ENCODE measurements around the gene PHLPP1.
A peak's percentile ranks its signal among the peaks of the same experiment; 100 is the strongest.
"Not testable (repeated sequence)": the region's sequence is repeated elsewhere in the genome, so short reads cannot be mapped to it uniquely, and the experiment has no call there.

PHLPP1 gene
- 14.7 to 23.1 reads per million in 2 donors for total RNA-seq

DNA sequence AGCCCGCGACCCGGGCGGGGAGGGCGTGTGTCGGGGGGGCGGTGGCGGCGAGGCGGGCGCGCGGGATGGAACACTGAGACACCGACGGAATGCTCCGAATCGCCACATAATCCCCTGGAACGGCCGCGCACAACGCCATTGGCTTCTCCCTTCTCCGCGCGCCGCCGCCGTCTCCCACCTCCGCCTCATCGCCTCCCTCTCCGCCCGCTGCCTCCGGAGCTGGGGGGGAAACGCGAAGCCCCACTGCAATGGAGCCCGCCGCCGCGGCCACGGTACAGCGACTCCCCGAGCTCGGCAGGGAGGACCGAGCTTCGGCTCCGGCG lies at the start of gene PHLPP1:
PHLPP1 (plus strand) TSS at position 106 of the 323 bp plus-strand sequence; CDS start at position 249, 143 bp downstream.
- DNase-seq, result no peak

DNA sequence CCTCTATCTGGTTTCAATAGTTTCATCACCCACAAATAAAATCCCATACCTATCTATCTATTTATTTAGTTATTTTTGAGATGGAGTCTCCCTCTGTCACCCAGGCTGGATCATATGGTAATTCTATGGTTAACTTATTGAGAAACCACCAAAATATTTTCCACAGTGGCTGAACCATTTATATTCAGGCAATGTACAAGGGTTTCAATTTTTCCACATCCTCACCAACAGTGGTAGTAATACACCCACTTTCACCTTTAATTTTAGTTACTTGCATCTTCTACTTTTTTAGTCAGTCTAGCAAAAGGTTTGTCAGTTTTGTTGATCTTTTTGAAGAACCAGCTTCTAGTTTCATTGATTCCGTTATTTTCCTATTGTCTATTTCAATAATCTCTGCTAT lies 46.1 kb upstream of the PHLPP1 start:
- DNase-seq, result no peak

DNA sequence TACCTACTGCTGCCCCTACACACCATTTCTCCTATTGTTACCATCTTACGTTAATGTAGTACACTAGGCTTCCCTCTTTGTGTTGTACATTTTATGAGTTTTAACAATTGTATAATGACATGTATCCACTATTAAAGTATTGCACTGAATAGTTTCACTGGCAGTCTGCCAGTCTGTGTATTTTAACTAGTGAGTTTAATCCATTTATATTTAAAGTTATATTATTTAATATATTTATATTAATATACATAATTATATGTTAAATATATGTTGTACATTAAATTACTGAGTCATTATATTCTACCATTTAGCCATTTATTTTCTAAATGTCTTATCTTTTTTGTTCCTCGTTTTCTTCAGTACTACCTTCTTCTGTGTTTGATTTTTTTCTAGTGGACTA lies 44.8 kb upstream of the PHLPP1 start:
- DNase-seq, result no peak

DNA sequence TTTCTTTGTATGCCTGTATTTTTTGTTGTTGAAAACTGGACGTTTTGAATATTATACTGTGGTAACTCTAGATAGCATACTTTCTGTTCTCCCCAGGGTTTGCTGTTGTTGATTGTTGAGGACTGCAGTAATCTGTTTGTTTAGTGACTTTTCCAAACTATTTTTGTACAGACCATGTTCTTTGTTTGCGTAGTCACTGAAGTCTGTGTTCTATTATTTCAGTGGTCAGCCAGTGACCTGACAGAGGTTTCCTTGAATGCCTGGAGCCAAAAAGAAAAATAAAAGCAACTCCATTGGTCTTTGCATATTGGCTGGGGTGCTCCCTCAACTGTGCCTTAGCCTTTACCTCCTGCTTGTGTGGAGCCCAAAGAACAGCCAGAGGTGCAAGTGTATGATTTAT lies 42.7 kb upstream of the PHLPP1 start:
- no peak for DNase-seq

DNA sequence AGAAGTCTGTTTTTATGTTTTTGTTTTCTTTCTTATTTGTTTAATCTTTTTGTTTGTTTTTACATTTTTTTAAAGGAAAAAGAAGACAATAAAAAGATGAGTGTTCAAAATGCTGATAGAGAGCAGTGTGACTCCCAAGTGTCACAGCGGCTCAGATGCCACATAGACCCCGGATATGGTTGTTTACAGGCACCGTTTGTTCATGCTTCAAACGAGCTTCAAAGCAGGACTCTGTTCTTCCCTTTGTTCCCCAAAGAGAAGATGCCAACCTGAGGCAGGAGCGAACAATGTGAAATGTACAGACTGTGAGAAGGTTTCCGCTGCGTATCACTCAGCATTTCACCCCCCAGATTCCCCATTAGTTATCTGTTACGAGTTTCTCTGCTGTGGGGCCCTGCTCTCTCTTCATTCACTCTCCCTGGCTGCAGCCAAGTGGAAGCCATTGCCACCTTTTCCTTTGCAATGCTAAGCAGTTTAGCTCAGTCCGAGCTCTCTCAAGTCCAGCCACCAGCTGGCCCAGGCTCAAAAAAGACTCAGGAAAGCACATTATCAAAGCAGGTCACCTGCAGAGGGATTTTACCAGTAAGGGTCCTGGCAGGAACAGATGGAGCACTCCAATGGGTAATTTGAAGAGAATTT lies 36.4 kb upstream of the PHLPP1 start:
- DNase-seq, result no peak

DNA sequence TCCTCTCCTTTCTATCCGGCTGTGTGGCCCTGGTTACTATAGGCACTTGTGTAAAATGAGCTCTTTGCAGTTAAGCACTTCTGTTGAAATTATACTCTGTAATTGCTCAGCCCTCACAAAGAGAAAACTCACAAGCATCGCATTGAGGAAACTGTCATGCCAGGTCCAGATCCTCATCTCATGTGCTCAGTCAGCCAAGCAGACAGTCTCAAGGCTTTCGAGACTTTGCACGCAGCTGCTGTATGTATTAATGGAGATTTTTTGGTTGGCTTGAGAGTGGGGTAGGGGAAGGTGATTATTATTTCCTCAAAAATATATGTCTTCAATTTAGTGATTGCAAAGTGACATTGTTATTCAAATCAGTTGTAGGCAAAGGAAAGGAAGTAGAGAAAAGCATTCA lies 33.0 kb upstream of the PHLPP1 start:
- DNase-seq, result no peak

DNA sequence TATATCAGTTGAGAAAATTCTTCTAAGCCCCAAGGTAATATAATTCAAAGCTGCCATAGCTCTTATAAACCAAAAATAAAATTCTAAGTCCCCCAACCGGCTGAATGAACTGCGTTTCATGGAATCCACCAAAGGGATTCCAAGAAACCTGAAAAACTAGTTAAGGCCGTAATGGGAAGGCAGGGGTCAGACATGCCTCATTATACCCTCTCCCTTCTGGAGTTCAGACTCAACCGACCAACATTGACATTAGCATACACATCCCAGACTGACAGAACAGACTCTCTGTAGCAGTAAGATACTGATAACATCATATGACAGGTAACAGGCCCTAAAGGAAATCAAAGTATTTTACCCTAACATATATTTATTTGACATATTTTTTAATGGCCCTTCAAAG lies 31.4 kb upstream of the PHLPP1 start:
- no peak for DNase-seq

DNA sequence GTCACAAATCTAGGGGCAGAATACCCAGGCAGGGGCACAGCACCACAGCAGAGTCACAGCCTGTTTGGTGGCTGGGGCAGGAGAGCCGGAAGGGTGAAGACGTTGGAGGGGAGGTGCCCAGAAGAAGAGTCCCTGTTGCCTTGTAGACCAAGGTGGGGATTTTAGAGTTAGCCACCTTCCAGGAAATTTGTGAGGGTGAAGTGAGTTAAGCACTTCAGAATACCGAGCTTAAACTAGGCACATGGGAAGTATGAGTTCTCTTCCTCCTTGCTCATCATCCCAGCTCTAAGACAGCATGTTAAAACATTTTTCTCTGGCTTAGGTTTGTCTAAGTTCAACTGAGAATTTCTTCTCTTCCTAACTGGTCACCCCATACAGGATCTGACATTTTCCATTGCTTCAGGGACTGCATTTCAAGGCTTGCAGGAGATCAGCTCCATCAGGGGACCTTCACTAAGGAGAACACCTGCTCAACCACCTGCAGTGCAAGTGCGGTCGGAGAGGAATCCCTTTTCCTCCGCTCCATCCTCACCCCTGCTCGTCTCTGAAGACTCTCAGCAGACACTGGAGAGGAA lies 26.5 kb upstream of the PHLPP1 start:
- DNase-seq, result no peak

DNA sequence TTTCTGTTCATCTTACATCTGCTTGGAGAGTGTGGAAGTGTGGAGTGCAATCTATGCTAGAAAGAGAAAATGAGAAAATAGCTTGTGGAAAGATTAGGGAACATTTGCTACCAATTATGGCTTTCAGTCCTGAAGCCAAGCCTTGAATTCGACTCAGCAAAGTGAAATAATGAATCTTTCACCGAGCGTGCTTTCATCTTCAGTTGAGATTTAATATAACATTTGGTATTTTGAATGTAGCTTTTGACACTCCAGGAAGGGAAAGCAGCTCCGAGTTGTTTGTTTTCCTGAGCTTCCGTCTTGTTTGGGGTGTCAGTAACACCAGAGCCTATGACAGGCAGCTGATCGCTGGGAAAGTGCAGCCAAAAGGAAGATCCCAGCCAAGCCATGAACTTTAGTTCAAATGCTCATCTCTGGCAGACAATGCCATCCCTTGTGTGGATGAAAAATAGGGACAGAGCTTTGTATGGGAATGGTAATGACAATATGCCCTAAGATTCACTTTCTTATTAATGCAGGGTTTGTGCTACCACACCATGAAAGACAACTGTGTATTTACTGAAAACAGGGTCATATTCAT lies 25.0 kb upstream of the PHLPP1 start:
- no peak for DNase-seq

DNA sequence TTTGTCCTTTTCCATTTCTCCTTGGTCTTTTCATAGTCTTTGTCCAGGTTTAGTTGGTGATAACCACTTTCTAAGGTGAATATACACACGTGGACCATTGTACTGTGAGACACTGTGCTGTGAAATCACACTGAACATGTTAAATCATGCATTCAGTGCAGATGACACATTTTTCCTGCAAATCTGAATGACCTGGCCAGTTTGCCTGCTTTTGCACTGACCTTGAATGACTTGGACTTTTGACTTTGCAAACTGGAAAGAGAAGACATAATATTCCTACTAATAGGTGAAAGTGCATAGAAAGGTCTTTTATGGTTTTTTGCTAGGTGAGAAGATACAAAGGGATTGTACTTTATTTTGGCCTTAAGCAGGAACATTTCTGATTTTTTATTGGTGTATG lies 21.7 kb upstream of the PHLPP1 start:
- DNase-seq, result no peak

DNA sequence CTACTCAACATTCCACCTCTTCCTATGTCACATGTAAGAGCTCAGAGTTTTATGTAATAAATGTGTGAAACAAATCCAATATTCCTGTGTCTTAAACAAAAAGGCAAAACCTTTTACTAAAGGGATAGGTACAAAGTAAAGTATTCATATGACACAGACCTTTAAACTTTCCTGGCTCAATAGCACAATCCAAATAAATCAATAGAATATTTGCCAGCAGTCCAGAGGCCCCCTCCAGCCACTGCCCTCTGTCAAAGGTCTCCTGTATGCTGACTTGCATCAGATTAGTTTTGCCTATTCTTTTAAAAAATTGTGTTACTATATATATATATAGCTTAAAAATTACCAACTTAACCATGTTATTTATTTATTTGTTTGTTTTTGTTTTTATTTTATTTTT lies 17.7 kb upstream of the PHLPP1 start:
- no peak for DNase-seq

DNA sequence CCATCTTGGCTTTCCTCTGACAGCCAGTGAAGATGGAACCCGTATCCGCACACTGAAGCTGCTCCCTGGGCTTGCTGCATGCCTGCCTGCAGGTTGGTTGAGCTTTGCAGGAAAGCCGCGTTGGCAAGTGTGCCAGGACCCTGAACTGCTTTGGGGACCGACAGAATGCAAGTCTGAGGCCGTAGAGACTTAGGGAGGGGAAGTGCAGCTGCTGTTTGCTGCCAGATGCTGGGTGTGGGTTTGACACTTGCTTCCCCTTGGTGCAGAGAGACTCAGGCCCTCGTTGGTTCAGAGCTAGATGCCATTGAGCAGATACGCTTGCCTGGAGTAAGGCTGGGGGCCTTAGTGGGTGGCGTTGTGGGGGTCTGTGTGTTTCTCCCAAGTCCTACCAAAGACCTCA lies 13.1 kb upstream of the PHLPP1 start:
- no peak for DNase-seq

DNA sequence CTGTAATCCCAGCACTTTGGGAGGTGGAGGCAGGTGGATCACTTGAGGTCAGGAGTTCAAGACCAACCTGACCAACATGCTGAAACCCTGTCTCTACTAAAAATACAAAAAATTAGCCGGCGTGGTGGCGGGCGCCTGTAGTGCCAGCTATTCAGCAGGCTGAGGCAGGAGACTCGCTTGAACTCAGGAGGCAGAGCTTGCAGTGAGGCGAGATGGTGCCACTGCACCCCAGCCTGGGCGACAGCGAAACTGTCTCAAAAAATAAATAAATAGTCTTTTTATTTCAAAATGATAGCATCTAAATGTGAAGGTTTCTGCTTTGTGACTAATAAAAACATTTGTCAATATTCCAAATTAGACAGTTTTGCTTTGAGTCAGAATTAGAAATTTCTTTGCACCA lies 8.5 kb upstream of the PHLPP1 start:
- DNase-seq, result not testable (repeated sequence)

DNA sequence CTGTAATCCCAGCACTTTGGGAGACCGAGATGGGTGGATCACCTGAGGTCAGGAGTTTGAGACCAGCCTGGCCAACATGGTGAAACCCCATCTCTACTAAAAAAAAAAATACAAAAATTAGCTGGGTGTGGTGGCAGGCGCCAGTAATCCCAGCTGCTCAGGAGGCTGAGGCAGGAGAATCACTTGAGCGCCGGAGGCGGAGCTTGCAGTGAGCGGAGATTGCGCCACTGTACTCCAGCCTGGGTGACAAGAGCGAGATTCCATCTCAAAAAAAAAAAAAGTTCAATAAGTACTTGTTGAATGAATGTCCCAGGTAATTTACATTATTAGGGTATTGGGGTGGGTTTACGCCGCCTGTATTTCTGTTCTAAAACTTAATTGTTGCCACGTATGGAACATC lies 5.4 kb upstream of the PHLPP1 start:
- not testable (repeated sequence) for DNase-seq

DNA sequence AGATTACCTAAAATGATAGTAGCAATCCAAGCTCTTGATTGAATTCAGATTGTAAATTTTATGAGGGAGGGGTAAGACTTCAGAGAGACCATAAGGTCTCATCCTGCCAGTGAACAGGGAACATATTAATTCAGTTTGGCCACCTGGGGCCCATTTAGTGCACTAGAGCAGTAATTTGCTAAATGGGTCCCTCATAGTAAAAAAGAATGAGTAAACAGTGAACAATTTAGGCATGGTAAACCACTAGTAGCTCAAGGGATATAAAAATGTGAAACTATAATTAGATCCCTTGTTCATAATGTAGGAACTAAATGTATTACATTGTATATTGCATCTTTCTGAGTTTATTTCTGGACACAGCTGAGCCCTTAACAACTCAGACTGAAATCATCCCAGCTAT lies 4.9 kb upstream of the PHLPP1 start:
- no peak for DNase-seq

DNA sequence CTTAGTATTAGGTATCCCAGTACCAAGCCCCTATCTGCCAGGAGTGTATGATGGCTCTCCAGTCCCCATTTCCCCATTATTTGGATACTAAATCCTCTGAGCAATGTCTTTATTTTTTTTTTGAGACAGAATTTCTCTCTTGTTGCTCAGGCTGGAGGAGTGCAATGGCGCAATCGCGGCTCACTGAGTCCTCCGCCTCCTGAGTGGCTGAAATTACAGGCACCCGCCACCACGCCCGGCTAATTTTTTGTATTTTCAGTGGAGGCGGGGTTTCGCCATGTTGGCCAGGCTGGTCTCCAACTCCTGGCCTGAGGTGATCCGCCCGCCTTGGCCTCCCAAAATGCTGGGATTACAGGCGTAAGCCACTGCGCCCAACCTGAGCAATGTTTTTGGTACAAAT lies 3.6 kb upstream of the PHLPP1 start:
- DNase-seq, result no peak

DNA sequence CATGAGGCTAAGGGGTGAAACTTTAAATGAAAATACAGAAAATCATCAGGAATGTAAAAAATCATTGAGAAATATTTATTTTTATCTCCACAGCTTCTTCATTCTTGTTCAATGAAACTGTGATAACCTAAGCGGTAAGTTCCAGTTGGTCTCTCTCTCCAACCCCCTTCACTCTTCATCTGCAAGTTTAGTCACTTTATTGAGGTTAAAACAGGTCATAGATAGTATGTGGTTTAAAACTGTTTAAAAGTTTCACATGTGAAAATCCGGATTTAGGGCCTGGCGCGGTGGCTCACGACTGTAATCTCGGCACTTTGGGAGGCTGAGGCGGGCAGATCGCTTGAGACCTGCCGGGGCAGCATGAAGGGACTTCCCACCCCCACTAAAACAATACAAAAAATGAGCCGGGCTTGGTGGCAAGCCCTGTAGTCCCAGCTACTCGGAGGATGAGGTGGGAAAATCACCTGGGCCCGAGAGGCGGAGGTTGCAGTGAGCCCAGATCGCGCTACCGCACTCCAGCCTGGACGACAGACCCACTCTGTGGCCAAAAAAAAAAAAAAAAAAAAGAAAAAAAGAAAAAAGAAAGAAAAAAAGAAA lies 1.6 kb upstream of the PHLPP1 start:
- no peak for DNase-seq

DNA sequence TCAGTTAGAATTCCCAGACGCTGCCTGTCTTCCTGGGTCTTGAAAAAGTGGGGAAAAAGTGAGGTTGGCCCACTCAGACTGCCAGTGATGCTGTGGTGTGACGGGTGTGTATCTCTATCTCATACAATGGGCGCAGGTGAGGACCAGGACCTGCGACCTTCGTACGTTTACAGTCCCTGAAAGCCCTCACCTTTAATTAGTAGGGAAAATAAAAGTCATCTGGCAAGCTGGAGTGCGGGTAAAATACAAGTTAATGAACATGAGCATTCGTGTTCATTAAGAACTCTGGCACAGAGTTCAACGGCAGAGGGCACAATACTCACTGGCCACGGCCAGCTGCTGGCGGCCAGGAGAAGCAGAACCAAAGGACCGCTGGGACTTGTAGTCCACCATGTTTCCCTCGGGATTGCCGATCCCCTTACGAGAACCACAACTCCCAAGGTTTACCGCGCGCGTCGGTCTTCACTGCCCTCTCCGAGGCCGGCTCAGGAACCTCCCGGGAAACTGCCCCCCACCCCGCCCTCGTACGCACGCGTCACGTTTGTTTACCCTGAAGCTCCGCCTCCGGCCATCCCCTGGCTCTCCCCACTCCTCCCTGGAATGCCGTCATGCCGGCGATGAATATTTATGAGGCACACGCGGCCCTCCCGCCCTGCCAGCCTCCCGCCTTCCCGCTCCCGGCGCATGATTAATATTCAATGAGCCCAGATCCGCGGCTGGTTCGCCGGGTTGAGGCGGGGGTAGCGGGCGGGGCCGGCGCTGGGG lies 488 bp upstream of the PHLPP1 start:
- DNase-seq, result peak; percentile 77 to 99 (median 88)

DNA sequence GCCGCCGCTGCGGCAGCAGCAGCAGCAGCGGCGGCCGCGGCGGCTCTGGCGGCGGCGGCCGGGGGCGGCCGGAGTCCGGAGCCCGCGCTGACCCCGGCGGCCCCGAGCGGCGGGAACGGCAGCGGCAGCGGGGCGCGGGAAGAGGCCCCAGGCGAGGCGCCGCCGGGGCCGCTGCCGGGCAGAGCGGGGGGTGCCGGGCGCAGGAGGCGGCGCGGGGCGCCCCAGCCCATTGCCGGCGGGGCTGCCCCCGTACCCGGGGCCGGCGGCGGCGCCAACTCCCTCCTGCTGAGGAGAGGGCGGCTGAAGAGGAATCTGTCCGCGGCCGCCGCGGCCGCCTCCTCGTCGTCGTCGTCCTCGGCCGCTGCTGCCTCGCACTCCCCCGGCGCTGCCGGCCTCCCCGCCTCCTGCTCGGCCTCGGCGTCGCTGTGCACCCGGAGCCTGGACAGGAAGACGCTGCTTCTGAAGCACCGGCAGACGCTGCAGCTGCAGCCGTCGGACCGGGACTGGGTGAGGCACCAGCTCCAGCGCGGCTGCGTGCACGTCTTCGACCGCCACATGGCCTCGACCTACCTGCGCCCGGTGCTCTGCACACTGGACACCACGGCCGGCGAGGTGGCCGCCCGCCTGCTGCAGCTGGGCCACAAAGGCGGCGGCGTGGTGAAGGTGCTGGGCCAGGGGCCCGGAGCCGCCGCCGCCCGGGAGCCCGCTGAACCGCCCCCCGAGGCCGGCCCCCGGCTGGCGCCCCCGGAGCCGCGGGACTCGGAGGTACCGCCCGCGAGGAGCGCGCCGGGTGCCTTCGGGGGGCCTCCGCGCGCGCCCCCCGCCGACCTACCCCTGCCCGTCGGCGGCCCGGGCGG lies 646 bp downstream of the PHLPP1 start:
- peak; percentile 21 to 90 (median 43) for DNase-seq

DNA sequence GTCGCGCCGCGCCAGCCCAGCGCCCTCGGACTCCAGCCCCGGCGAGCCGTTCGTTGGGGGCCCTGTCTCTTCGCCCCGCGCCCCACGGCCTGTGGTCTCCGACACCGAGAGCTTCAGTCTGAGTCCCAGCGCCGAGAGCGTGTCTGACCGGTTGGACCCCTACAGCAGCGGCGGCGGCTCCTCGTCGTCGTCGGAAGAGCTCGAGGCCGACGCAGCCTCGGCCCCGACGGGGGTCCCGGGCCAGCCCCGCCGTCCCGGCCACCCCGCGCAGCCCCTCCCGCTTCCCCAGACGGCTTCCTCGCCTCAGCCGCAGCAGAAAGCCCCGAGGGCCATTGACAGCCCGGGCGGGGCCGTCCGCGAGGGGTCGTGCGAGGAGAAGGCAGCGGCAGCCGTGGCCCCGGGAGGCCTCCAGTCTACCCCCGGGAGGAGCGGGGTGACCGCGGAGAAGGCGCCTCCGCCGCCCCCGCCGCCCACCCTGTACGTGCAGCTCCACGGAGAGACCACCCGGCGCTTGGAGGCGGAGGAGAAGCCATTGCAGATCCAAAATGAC lies 1.4 kb downstream of the PHLPP1 start:
- DNase-seq, result peak in 4 of 5 experiments; percentile 23 to 71 (median 45)

DNA sequence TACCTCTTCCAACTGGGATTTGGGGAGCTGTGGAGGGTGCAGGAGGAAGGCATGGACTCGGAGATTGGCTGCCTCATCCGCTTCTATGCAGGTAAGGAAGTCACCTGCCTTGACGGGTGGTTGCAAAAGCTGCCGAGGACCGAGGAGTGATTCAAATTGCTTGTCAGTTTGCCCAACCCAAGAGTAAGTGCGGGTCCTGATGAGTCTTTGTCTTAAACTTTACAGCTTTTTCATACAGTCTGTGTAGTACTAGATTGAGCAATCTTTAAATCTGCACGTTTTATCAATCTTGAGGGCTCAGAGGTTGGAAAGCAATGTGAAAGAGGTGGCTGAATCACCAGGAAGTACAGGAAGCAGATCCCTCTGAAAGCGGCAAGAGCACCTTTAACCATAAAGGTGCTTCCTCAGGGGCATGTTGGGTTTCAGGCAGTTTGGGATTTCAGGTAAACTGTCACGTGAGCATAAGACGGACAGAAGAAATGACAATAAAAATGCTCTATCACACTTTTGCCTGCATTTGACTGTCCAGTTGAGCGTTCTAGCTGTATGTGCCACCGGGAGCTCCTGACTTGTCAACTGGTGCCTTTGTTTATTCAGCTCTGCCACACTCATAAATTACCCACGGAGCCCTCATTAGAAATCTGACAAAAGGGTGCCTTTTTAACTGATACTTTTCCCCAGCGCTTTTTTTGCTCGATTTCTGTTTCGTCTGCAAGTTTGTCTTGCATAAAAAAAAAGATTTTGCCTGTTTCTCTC lies 2.0 kb downstream of the PHLPP1 start:
- DNase-seq, result peak; percentile 5 to 70 (median 18)

All from T-helper 2 cell (primary cell).